Measurements from ENCODE around the gene TNXB. TPM values are rescaled to one million over a fixed set of nuclear protein-coding genes. Genes with fewer than 3 reads are reported as not detected.
A peak's percentile ranks its signal among the peaks of the same experiment; 100 is the strongest.
"Not testable (repeated sequence)": the region's sequence is repeated elsewhere in the genome, so short reads cannot be mapped to it uniquely, and the experiment has no call there.

Gene TNXB
- total and polyA plus RNA-seq, 7 experiments from 2014 or later, result 0.43 to 17.2 (median 12.5) TPM; not detected in 1

GRCh38 chr6:32004393-32004792 lies 104.7 kb downstream of the TNXB start:
- ATAC-seq; intact Hi-C loops (cut with micrococcal nuclease); H3K27me3 ChIP-seq (ENCODE audit: control insufficient read depth in 2 of 2, insufficient read depth in 2 of 2, low read length in 2 of 2); H3K36me3 ChIP-seq (ENCODE audit: control insufficient read depth in 2 of 3, insufficient read depth in 3 of 3, low read length in 3 of 3); H3K27ac ChIP-seq (ENCODE audit: low read depth, low read length); H3K27me3 Mint-ChIP-seq; POLR2A ChIA-PET; H3K36me3 Mint-ChIP-seq; H3K4me3 ChIP-seq (ENCODE audit: low read length); H3K9me3 ChIP-seq (ENCODE audit: control insufficient read depth in 2 of 3, low read length in 3 of 3); CTCF ChIA-PET; H3K9me3 Mint-ChIP-seq; DNase-seq; H3K4me1 ChIP-seq (ENCODE audit: control insufficient read depth in 2 of 2, insufficient read depth in 2 of 2, low read length in 2 of 2): not testable (repeated sequence)
- Mint-ChIP-seq H3K27ac (peak overlapping the region in 4 of 9 donors; percentile 61 to 84 (median 76)), H3K4me3 (peak overlapping the region in 2 of 10 donors; percentile 35 to 52), H3K4me1 (peaks cover 0 to 11% (median 9%) of the 10 kb centered on the region in 7 donors)

GRCh38 chr6:32003301-32003700 lies 105.8 kb downstream of the TNXB start:
- H3K9me3 ChIP-seq (ENCODE audit: control insufficient read depth in 2 of 3, low read length in 3 of 3); CTCF ChIA-PET; H3K27ac ChIP-seq (ENCODE audit: low read depth, low read length); H3K4me1 ChIP-seq (ENCODE audit: control insufficient read depth in 2 of 2, insufficient read depth in 2 of 2, low read length in 2 of 2); H3K27me3 ChIP-seq (ENCODE audit: control insufficient read depth in 2 of 2, insufficient read depth in 2 of 2, low read length in 2 of 2); H3K36me3 ChIP-seq (ENCODE audit: control insufficient read depth in 2 of 3, insufficient read depth in 3 of 3, low read length in 3 of 3); H3K4me3 Mint-ChIP-seq; H3K9me3 Mint-ChIP-seq; DNase-seq; intact Hi-C loops (cut with micrococcal nuclease); ATAC-seq; POLR2A ChIA-PET; H3K4me3 ChIP-seq (ENCODE audit: low read length); H3K27ac Mint-ChIP-seq; H3K36me3 Mint-ChIP-seq; H3K27me3 Mint-ChIP-seq: not testable (repeated sequence)
- H3K4me1 Mint-ChIP-seq, result peaks cover 0 to 11% (median 9%) of the 10 kb centered on the region in 7 donors

- H3K27ac Mint-ChIP-seq; H3K4me3 ChIP-seq (ENCODE audit: low read length): not testable (repeated sequence)
These were observed 106.4 kb downstream of the TNXB start for GRCh38 chr6:32002546-32003268.

GRCh38 chr6:31996385-31996784 lies 112.8 kb downstream of the TNXB start:
- H3K4me1 Mint-ChIP-seq; CTCF ChIA-PET; H3K4me3 ChIP-seq (ENCODE audit: low read length); POLR2A ChIA-PET; intact Hi-C loops (cut with micrococcal nuclease); H3K36me3 ChIP-seq (ENCODE audit: control insufficient read depth in 2 of 3, insufficient read depth in 3 of 3, low read length in 3 of 3); H3K4me3 Mint-ChIP-seq; H3K36me3 Mint-ChIP-seq; H3K9me3 Mint-ChIP-seq; H3K27me3 ChIP-seq (ENCODE audit: control insufficient read depth in 2 of 2, insufficient read depth in 2 of 2, low read length in 2 of 2); DNase-seq; H3K27ac ChIP-seq (ENCODE audit: low read depth, low read length); H3K9me3 ChIP-seq (ENCODE audit: control insufficient read depth in 2 of 3, low read length in 3 of 3); H3K4me1 ChIP-seq (ENCODE audit: control insufficient read depth in 2 of 2, insufficient read depth in 2 of 2, low read length in 2 of 2); H3K27ac Mint-ChIP-seq; ATAC-seq; H3K27me3 Mint-ChIP-seq: not testable (repeated sequence)

More at GRCh38 chr6:32002546-32003268, 106.4 kb downstream of the TNXB start:
- H3K27me3 Mint-ChIP-seq; H3K36me3 Mint-ChIP-seq; H3K4me1 ChIP-seq (ENCODE audit: control insufficient read depth in 2 of 2, insufficient read depth in 2 of 2, low read length in 2 of 2); H3K27me3 ChIP-seq (ENCODE audit: control insufficient read depth in 2 of 2, insufficient read depth in 2 of 2, low read length in 2 of 2); H3K9me3 ChIP-seq (ENCODE audit: control insufficient read depth in 2 of 3, low read length in 3 of 3); intact Hi-C loops (cut with micrococcal nuclease); DNase-seq; H3K4me3 Mint-ChIP-seq; H3K27ac ChIP-seq (ENCODE audit: low read depth, low read length); H3K9me3 Mint-ChIP-seq; CTCF ChIA-PET; POLR2A ChIA-PET; H3K36me3 ChIP-seq (ENCODE audit: control insufficient read depth in 2 of 3, insufficient read depth in 3 of 3, low read length in 3 of 3): not testable (repeated sequence)
- peaks cover 0 to 11% (median 9%) of the 10 kb centered on the region in 7 donors for H3K4me1 Mint-ChIP-seq
- peak; percentile 31 for ATAC-seq

GRCh38 chr6:31994421-31994820 lies 114.7 kb downstream of the TNXB start:
- intact Hi-C loops (cut with micrococcal nuclease); H3K36me3 ChIP-seq (ENCODE audit: control insufficient read depth in 2 of 3, insufficient read depth in 3 of 3, low read length in 3 of 3); H3K27ac Mint-ChIP-seq; H3K27ac ChIP-seq (ENCODE audit: low read depth, low read length); CTCF ChIA-PET; H3K9me3 Mint-ChIP-seq; H3K4me3 ChIP-seq (ENCODE audit: low read length); H3K4me1 Mint-ChIP-seq; H3K4me3 Mint-ChIP-seq; POLR2A ChIA-PET; H3K36me3 Mint-ChIP-seq; H3K27me3 Mint-ChIP-seq; H3K9me3 ChIP-seq (ENCODE audit: control insufficient read depth in 2 of 3, low read length in 3 of 3); H3K27me3 ChIP-seq (ENCODE audit: control insufficient read depth in 2 of 2, insufficient read depth in 2 of 2, low read length in 2 of 2); ATAC-seq; H3K4me1 ChIP-seq (ENCODE audit: control insufficient read depth in 2 of 2, insufficient read depth in 2 of 2, low read length in 2 of 2): not testable (repeated sequence)
- peak in 1 of 9 donors; percentile 4 for DNase-seq

Other genes with a start within 250 kb of the TNXB start
- 10 to 100 TPM; 18.6 to 35.0 (median 20.1) TPM for gene NEU1, start 246.5 kb downstream of the TNXB start, total RNA-seq
- 10 to 100 TPM; 13.6 to 19.9 TPM for gene NEU1, start 246.5 kb downstream of the TNXB start, polyA plus RNA-seq
- not detected for gene SLC44A4, start 230.3 kb downstream of the TNXB start, total RNA-seq
- not detected for gene SLC44A4, start 230.3 kb downstream of the TNXB start, polyA plus RNA-seq
- gene EHMT2, start 211.6 kb downstream of the TNXB start, total RNA-seq, result 10 to 100 TPM; 50.4 to 94.2 (median 71.6) TPM
- gene EHMT2, start 211.6 kb downstream of the TNXB start, polyA plus RNA-seq, result 10 to 100 TPM; 37.3 to 66.5 TPM
- gene ZBTB12, start 207.3 kb downstream of the TNXB start, total RNA-seq, result 1 to 10 TPM in 4 of 5 experiments, under 1 TPM in 1; 0.77 to 4.5 (median 2.5) TPM
- under 1 TPM in 1 of 2 donors, not detected in 1; 0.09 TPM for gene ZBTB12, start 207.3 kb downstream of the TNXB start, polyA plus RNA-seq
- gene C2, start 181.6 kb downstream of the TNXB start, total RNA-seq, result 1 to 10 TPM in 4 of 5 experiments, under 1 TPM in 1; 0.89 to 8.2 (median 2.3) TPM
- gene C2, start 181.6 kb downstream of the TNXB start, polyA plus RNA-seq, result under 1 TPM in 1 of 2 donors, not detected in 1; 0.10 TPM
- gene CFB, start 163.2 kb downstream of the TNXB start, total RNA-seq, result 1 to 10 TPM in 2 of 5 experiments, under 1 TPM in 1, not detected in 2; 0.56 to 1.4 (median 1.1) TPM
- gene CFB, start 163.2 kb downstream of the TNXB start, polyA plus RNA-seq, result 1 to 10 TPM; 1.4 to 1.8 TPM
- gene NELFE, start 150.4 kb downstream of the TNXB start, total RNA-seq, result 10 to 100 TPM; 47.5 to 71.7 (median 59.1) TPM
- gene NELFE, start 150.4 kb downstream of the TNXB start, polyA plus RNA-seq, result 10 to 100 TPM; 56.5 to 76.6 TPM
- 100 to 1,000 TPM in 3 of 5 experiments, 10 to 100 TPM in 2; 85.6 to 139 (median 101) TPM for gene SKIC2, start 150.2 kb downstream of the TNXB start, total RNA-seq
- 10 to 100 TPM; 20.1 to 23.5 TPM for gene SKIC2, start 150.2 kb downstream of the TNXB start, polyA plus RNA-seq
- 10 to 100 TPM; 19.3 to 44.3 (median 35.0) TPM for gene DXO, start 137.2 kb downstream of the TNXB start, total RNA-seq
- gene DXO, start 137.2 kb downstream of the TNXB start, polyA plus RNA-seq, result 10 to 100 TPM; 12.6 to 16.2 TPM
- gene C4A, start 127.3 kb downstream of the TNXB start, total RNA-seq, result 1 to 10 TPM; 3.2 to 9.0 (median 8.0) TPM
- not detected for gene C4A, start 127.3 kb downstream of the TNXB start, polyA plus RNA-seq
- 1 to 10 TPM; 3.2 to 8.5 (median 8.0) TPM for gene C4B, start 94.5 kb downstream of the TNXB start, total RNA-seq
- gene C4B, start 94.5 kb downstream of the TNXB start, polyA plus RNA-seq, result under 1 TPM in 1 of 2 donors, not detected in 1; 0.59 TPM
- 1 to 10 TPM in 1 of 5 experiments, under 1 TPM in 3, not detected in 1; 0.32 to 1.1 (median 0.44) TPM for gene CYP21A2, start 70.9 kb downstream of the TNXB start, total RNA-seq
- gene CYP21A2, start 70.9 kb downstream of the TNXB start, polyA plus RNA-seq, result not detected
- 100 to 1,000 TPM; 115 to 168 (median 142) TPM for gene ATF6B, start 18.9 kb upstream of the TNXB start, total RNA-seq
- gene ATF6B, start 18.9 kb upstream of the TNXB start, polyA plus RNA-seq, result 10 to 100 TPM; 28.0 to 29.0 TPM
- 1 to 10 TPM in 4 of 5 experiments, under 1 TPM in 1; 0.82 to 5.1 (median 3.0) TPM for gene FKBPL, start 20.9 kb upstream of the TNXB start, total RNA-seq
- 1 to 10 TPM; 1.3 to 4.1 TPM for gene FKBPL, start 20.9 kb upstream of the TNXB start, polyA plus RNA-seq
- 1 to 10 TPM in 4 of 5 experiments, under 1 TPM in 1; 0.31 to 7.4 (median 3.4) TPM for gene PRRT1, start 42.6 kb upstream of the TNXB start, total RNA-seq
- 1 to 10 TPM; 2.2 to 6.2 TPM for gene PRRT1, start 42.6 kb upstream of the TNXB start, polyA plus RNA-seq
- 10 to 100 TPM; 11.8 to 21.9 (median 15.8) TPM for gene PPT2, start 44.8 kb upstream of the TNXB start, total RNA-seq
- 10 to 100 TPM; 14.3 to 15.7 TPM for gene PPT2, start 44.8 kb upstream of the TNXB start, polyA plus RNA-seq
- gene EGFL8, start 55.3 kb upstream of the TNXB start, total RNA-seq, result 10 to 100 TPM in 4 of 5 experiments, 1 to 10 TPM in 1; 7.5 to 25.9 (median 17.2) TPM
- under 1 TPM; 0.30 to 0.86 TPM for gene EGFL8, start 55.3 kb upstream of the TNXB start, polyA plus RNA-seq
- gene AGPAT1, start 66.7 kb upstream of the TNXB start, total RNA-seq, result 10 to 100 TPM; 25.0 to 46.1 (median 31.6) TPM
- gene AGPAT1, start 66.7 kb upstream of the TNXB start, polyA plus RNA-seq, result 10 to 100 TPM; 19.3 to 19.5 TPM
- gene RNF5, start 69.1 kb upstream of the TNXB start, total RNA-seq, result 10 to 100 TPM; 17.0 to 50.6 (median 40.9) TPM
- gene RNF5, start 69.1 kb upstream of the TNXB start, polyA plus RNA-seq, result 100 to 1,000 TPM; 107 to 111 TPM
- 10 to 100 TPM; 32.6 to 92.2 (median 38.0) TPM for gene AGER, start 74.9 kb upstream of the TNXB start, total RNA-seq
- under 1 TPM in 1 of 2 donors, not detected in 1; 0.47 TPM for gene AGER, start 74.9 kb upstream of the TNXB start, polyA plus RNA-seq
- 100 to 1,000 TPM; 105 to 221 (median 144) TPM for gene PBX2, start 80.9 kb upstream of the TNXB start, total RNA-seq
- 1 to 10 TPM; 2.5 to 3.0 TPM for gene PBX2, start 80.9 kb upstream of the TNXB start, polyA plus RNA-seq
- 100 to 1,000 TPM; 268 to 325 (median 277) TPM for gene GPSM3, start 83.3 kb upstream of the TNXB start, total RNA-seq
- gene GPSM3, start 83.3 kb upstream of the TNXB start, polyA plus RNA-seq, result 100 to 1,000 TPM; 148 to 178 TPM
- 1 to 10 TPM in 2 of 5 experiments, under 1 TPM in 3; 0.27 to 4.7 (median 0.81) TPM for gene NOTCH4, start 114.7 kb upstream of the TNXB start, total RNA-seq
- gene NOTCH4, start 114.7 kb upstream of the TNXB start, polyA plus RNA-seq, result under 1 TPM; 0.32 to 0.59 TPM

All from naive thymus-derived CD4-positive, alpha-beta T cell (primary cell).